KMS-11 (cell line): ENCODE results near the gene FAM170A.

Experiments used
- H2AFZ ChIP-seq: fragments of 200-600 bp; sonication (generic); 2 replicates; pipeline ENCODE4 v1.6.1; 2016; ENCODE audit warnings: antibody characterized with exemption, mixed run types, low read depth
- H3K27ac ChIP-seq: fragments of 200-600 bp; sonication (generic); 2 replicates; pipeline ENCODE4 v1.6.1; 2016; ENCODE audit warnings: mild to moderate bottlenecking, mixed run types
- H3K27me3 ChIP-seq: fragments of 200-600 bp; sonication (generic); 2 replicates; pipeline ENCODE4 v1.6.1; 2017; ENCODE audit warnings: mild to moderate bottlenecking, low read depth, mixed run types, moderate library complexity; ENCODE audit not compliant: insufficient read depth
- H3K36me3 ChIP-seq: fragments of 200-600 bp; sonication (generic); 2 replicates; pipeline ENCODE4 v1.6.1; 2017; ENCODE audit warnings: mild to moderate bottlenecking, mixed run types; ENCODE audit not compliant: insufficient read depth
- H3K4me1 ChIP-seq: fragments of 200-600 bp; sonication (generic); 2 replicates; pipeline ENCODE4 v1.6.1; 2016; ENCODE audit warnings: mild to moderate bottlenecking, low read depth, mixed run types; ENCODE audit not compliant: poor library complexity, severe bottlenecking
- H3K4me2 ChIP-seq: fragments of 200-600 bp; sonication (generic); 2 replicates; pipeline ENCODE4 v1.7.0; 2016; ENCODE audit warnings: mild to moderate bottlenecking, mixed run types
- H3K4me3 ChIP-seq: fragments of 200-600 bp; sonication (generic); IDR thresholded peaks from 2 replicates; pipeline ENCODE4 v1.6.1; 2017; ENCODE audit warnings: low read depth, low read length, mixed read lengths; ENCODE audit not compliant: insufficient read depth
- H3K79me2 ChIP-seq: fragments of 200-600 bp; sonication (generic); 2 replicates; pipeline ENCODE4 v1.6.1; 2016; ENCODE audit warnings: low read depth, mixed run types; ENCODE audit not compliant: insufficient read depth
- H3K9ac ChIP-seq: fragments of 200-600 bp; sonication (generic); 2 replicates; pipeline ENCODE4 v1.6.1; 2016; ENCODE audit warnings: mild to moderate bottlenecking, mixed run types
- H4K20me1 ChIP-seq: fragments of 200-600 bp; sonication (generic); 2 replicates; pipeline ENCODE4 v1.6.1; 2016; ENCODE audit warnings: mild to moderate bottlenecking, mixed run types; ENCODE audit not compliant: insufficient read depth
- TF ChIP-seq, protein P1 (sequence below): fragments of 200-600 bp; sonication (generic); conservative IDR thresholded peaks from 2 replicates; pipeline ENCODE4 v1.6.1; 2017; ENCODE audit warnings: low read depth, mild to moderate bottlenecking, antibody characterized with exemption, low read length, moderate library complexity, mixed read lengths

Gene FAM170A

DNA sequence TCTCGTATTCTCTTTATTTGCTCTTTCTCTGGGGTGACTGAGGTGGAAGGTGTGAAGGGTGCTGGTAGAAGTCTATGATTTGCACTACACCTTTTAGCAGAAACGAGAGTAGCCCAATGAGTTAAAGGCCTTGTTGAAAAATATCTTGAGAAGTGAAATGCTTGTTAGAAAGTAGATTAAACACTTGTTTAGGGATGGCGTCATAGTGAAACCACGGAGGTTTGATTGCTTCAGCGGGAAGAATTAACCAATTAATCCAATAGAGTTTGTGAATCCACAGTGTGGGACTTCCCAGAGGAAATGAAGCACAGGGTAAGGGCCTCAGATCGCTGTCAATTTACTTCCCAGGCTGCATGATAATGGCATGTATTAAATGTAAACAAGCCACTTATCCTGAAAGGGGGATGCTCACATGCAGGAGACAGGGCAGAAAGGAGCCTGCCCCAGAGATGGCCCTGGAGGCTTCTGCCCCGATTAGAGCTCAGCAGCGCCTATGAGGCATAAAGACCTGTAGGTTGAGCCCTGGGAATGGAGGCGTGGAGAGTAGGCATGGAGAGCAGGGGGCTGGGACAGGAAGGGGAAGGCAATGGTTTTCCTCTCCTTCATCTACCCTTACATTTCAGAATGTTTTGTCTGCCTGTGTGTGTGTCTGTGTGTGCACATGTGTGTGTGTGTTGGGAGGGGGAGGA is 1.5 kb downstream of the FAM170A start:
- no peak overlapping the region for H3K4me2 ChIP-seq
- H3K36me3 ChIP-seq, result no peaks in the 10 kb centered on the region
- H4K20me1 ChIP-seq, result no peaks in the 10 kb centered on the region
- no peak overlapping the region for H3K27ac ChIP-seq
- H3K27me3 ChIP-seq, result no peaks in the 10 kb centered on the region
- H3K4me3 ChIP-seq, result no peak overlapping the region
- no peaks in the 10 kb centered on the region for H3K79me2 ChIP-seq
- H3K9ac ChIP-seq, result no peak overlapping the region
- no peak overlapping the region for H2AFZ ChIP-seq
- TF ChIP-seq, protein P1, sequence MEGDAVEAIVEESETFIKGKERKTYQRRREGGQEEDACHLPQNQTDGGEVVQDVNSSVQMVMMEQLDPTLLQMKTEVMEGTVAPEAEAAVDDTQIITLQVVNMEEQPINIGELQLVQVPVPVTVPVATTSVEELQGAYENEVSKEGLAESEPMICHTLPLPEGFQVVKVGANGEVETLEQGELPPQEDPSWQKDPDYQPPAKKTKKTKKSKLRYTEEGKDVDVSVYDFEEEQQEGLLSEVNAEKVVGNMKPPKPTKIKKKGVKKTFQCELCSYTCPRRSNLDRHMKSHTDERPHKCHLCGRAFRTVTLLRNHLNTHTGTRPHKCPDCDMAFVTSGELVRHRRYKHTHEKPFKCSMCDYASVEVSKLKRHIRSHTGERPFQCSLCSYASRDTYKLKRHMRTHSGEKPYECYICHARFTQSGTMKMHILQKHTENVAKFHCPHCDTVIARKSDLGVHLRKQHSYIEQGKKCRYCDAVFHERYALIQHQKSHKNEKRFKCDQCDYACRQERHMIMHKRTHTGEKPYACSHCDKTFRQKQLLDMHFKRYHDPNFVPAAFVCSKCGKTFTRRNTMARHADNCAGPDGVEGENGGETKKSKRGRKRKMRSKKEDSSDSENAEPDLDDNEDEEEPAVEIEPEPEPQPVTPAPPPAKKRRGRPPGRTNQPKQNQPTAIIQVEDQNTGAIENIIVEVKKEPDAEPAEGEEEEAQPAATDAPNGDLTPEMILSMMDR, result no peak
- H3K4me1 ChIP-seq, result no peaks in the 10 kb centered on the region

DNA sequence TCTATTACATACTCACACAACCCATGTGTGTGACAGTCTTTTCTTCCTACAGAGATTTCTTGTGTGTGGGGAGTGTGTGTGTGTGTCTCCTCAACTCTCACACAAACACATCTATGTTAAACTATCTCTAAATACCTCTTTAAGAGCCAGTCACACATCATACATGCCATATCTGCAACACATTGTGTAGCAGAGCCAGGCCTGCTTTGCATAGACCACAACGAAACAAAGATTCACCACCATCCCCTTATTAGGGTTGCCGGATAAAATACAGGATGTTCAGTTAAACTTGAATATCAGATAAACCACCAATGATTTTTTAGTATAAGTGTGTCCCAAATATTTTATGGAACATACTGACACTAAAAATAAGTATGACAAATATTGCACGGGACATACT is 2.3 kb downstream of the FAM170A start:
- Histone ChIP-seq H3K4me2 (no peak overlapping the region), H3K36me3 (no peaks in the 10 kb centered on the region), H4K20me1 (no peaks in the 10 kb centered on the region), H2AFZ (no peak overlapping the region), H3K79me2 (no peaks in the 10 kb centered on the region), H3K27me3 (no peaks in the 10 kb centered on the region), H3K9ac (no peak overlapping the region), H3K4me1 (no peaks in the 10 kb centered on the region), H3K4me3 (no peak overlapping the region), H3K27ac (no peak overlapping the region)
- TF ChIP-seq, protein P1, result no peak

DNA sequence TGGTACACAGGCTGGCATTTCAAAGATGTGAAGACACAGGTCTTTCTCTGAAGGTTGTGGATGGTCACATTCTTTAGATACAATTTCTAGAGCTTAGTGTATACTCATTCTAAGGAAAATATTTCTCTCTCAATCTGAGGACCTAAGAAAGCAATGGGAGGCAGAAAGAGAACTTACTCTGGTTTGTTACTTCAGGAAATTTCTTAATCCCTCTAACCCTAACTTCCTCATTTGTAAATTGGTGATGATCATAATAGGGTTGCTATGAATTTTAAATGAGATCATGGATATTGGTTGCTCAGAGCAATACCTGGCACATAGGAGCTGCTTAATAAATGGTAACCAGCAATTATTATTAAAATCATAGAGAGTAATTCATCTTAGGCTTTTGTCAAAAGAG is 22.1 kb downstream of the FAM170A start:
- Histone ChIP-seq H3K9ac (no peak overlapping the region), H2AFZ (no peak overlapping the region), H4K20me1 (no peaks in the 10 kb centered on the region), H3K36me3 (no peaks in the 10 kb centered on the region), H3K79me2 (no peaks in the 10 kb centered on the region), H3K4me2 (no peak overlapping the region), H3K27me3 (no peaks in the 10 kb centered on the region), H3K4me1 (no peaks in the 10 kb centered on the region), H3K4me3 (no peak overlapping the region), H3K27ac (no peak overlapping the region)
- TF ChIP-seq, protein P1, result no peak

DNA sequence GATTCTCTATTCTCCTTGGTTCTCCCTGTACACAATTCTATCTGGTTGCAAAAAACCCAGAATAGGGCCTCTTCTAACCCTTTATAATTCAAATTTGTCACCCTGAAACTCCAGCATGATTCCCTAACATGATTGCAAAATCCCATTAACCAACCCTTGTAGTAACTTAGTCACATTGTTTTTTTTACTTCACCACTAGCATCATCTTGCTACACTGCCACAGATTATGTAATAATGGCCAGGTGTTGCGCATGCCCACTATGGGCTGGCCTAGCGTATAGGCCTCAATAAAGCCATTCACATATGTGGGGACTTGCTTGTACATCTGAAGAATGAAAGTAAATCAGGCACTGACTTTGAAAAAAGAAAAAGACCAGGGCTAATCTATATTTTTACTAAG is 25.7 kb downstream of the FAM170A start:
- Histone ChIP-seq H3K27me3 (no peaks in the 10 kb centered on the region), H3K9ac (no peak overlapping the region), H4K20me1 (no peaks in the 10 kb centered on the region), H3K4me1 (no peaks in the 10 kb centered on the region), H3K79me2 (no peaks in the 10 kb centered on the region), H3K36me3 (no peaks in the 10 kb centered on the region), H2AFZ (no peak overlapping the region), H3K4me3 (no peak overlapping the region), H3K4me2 (no peak overlapping the region), H3K27ac (no peak overlapping the region)
- TF ChIP-seq, protein P1, result no peak
